Stimulated activated naive B cell treated with anti-CD40 and anti-IgM and Interleukin-4, amounts not matched to agents 10 μg/mL and 1 μg/mL and 100 μg/mL, for 72 hours (primary cell): ENCODE data around the gene ZBTB17.
"Not testable (repeated sequence)": the region's sequence is repeated elsewhere in the genome, so short reads cannot be mapped to it uniquely, and the experiment has no call there.

Experiments
- ATAC-seq, 2 donors: fragments of 150-1000 bp; cut with Tn5 transposase; replicated peaks; 2 replicates each; pipeline ENCODE4 v1.10.0; 2021; ENCODE audit warnings: moderate library complexity in 1 of 2
- DNase-seq: peaks from one replicate; pipeline ENCODE4 v3.0.0; 2021
- H3K27ac Mint-ChIP-seq: one replicate; pipeline ENCODE4 v1.8.0; 2022; ENCODE audit warnings: mild to moderate bottlenecking, mixed read lengths
- H3K27me3 Mint-ChIP-seq, 2 donors: one replicate each; pipeline ENCODE4 v1.8.0; 2022; ENCODE audit warnings: mixed read lengths in 2 of 2
- H3K36me3 Mint-ChIP-seq, 2 donors: one replicate each; pipeline ENCODE4 v1.8.0; 2022; ENCODE audit warnings: mixed read lengths in 2 of 2, mild to moderate bottlenecking in 1 of 2
- H3K4me1 Mint-ChIP-seq, 2 donors: one replicate each; pipeline ENCODE4 v1.8.0; 2022; ENCODE audit warnings: mixed read lengths in 2 of 2, mild to moderate bottlenecking in 1 of 2
- H3K4me3 Mint-ChIP-seq, 2 donors: one replicate each; pipeline ENCODE4 v1.8.0; 2022; ENCODE audit warnings: mild to moderate bottlenecking in 2 of 2, mixed read lengths in 2 of 2, moderate library complexity in 1 of 2
- H3K9me3 Mint-ChIP-seq, 2 donors: one replicate each; pipeline ENCODE4 v1.8.0; 2022; ENCODE audit warnings: mixed read lengths in 2 of 2, mild to moderate bottlenecking in 1 of 2

The ZBTB17 gene

GRCh38 chr1:15985611-15986297 is 9.9 kb upstream of the ZBTB17 start:
- Mint-ChIP-seq H3K27ac (no peak overlapping the region), H3K36me3 (no peaks in the 10 kb centered on the region), H3K4me1 (peaks cover 5 to 10% of the 10 kb centered on the region in 2 donors), H3K9me3 (peaks cover 2 to 6% of the 10 kb centered on the region in 2 donors), H3K27me3 (peaks cover 5 to 17% of the 10 kb centered on the region in 2 donors), H3K4me3 (no peak overlapping the region)
- no peak for ATAC-seq
- no peak for DNase-seq

- no peak for DNase-seq
- no peak overlapping the region for H3K4me3 Mint-ChIP-seq
- no peaks in the 10 kb centered on the region for H3K27me3 Mint-ChIP-seq
- no peaks in the 10 kb centered on the region for H3K36me3 Mint-ChIP-seq
- ATAC-seq = no peak
- no peak overlapping the region for H3K27ac Mint-ChIP-seq
- H3K4me1 Mint-ChIP-seq = peaks cover 0 to 6% of the 10 kb centered on the region in 2 donors
- peaks cover 2 to 6% of the 10 kb centered on the region in 2 donors for H3K9me3 Mint-ChIP-seq
Observed at GRCh38 chr1:15983275-15983674, 7.4 kb upstream of the ZBTB17 start.

- no peak overlapping the region for H3K27ac Mint-ChIP-seq
- H3K36me3 Mint-ChIP-seq = no peaks in the 10 kb centered on the region
- no peaks in the 10 kb centered on the region for H3K27me3 Mint-ChIP-seq
- H3K4me3 Mint-ChIP-seq = no peak overlapping the region
- DNase-seq (no peak), ATAC-seq (no peak)
- H3K9me3 Mint-ChIP-seq = peaks cover 2 to 6% of the 10 kb centered on the region in 2 donors
- H3K4me1 Mint-ChIP-seq = peaks cover 4 to 9% of the 10 kb centered on the region in 2 donors
Observed at GRCh38 chr1:15981679-15982078, 5.8 kb upstream of the ZBTB17 start.

GRCh38 chr1:15977947-15978346 is 2.0 kb upstream of the ZBTB17 start:
- Mint-ChIP-seq H3K36me3 (peaks cover 11 to 17% of the 10 kb centered on the region in 2 donors), H3K4me1 (peaks cover 19 to 37% of the 10 kb centered on the region in 2 donors)
- H3K27ac Mint-ChIP-seq, DNase-seq, H3K4me3 Mint-ChIP-seq, ATAC-seq, H3K27me3 Mint-ChIP-seq, H3K9me3 Mint-ChIP-seq: not testable (repeated sequence)

- Mint-ChIP-seq H3K9me3 (no peaks in the 10 kb centered on the region), H3K36me3 (peaks cover 30 to 35% of the 10 kb centered on the region in 2 donors), H3K4me3 (peak overlapping the region; percentile 92 to 98), H3K27me3 (no peaks in the 10 kb centered on the region), H3K27ac (peak overlapping the region; percentile 98), H3K4me1 (peaks cover 27 to 52% of the 10 kb centered on the region in 2 donors)
- ATAC-seq (peak; percentile 80 to 82), DNase-seq (peak; percentile 86)
Observed at GRCh38 chr1:15975358-15975804, 520 bp downstream of the ZBTB17 start.

GRCh38 chr1:15974855-15975254 is 1.0 kb downstream of the ZBTB17 start:
- H3K4me1 Mint-ChIP-seq = peaks cover 29 to 57% of the 10 kb centered on the region in 2 donors
- peak; percentile 56 to 66 for ATAC-seq

GRCh38 chr1:15973772-15974171 is 2.1 kb downstream of the ZBTB17 start:
- Mint-ChIP-seq H3K9me3 (no peaks in the 10 kb centered on the region), H3K4me1 (peaks cover 31 to 61% of the 10 kb centered on the region in 2 donors), H3K36me3 (peaks cover 42 to 50% of the 10 kb centered on the region in 2 donors), H3K4me3 (peak overlapping the region in 1 of 2 donors; percentile 11), H3K27ac (peak overlapping the region; percentile 44), H3K27me3 (no peaks in the 10 kb centered on the region)
- no peak for ATAC-seq
- no peak for DNase-seq

More at GRCh38 chr1:15974855-15975254, 1.0 kb downstream of the ZBTB17 start:
- H3K27ac Mint-ChIP-seq = peak overlapping the region; percentile 98
- no peaks in the 10 kb centered on the region for H3K27me3 Mint-ChIP-seq
- H3K9me3 Mint-ChIP-seq = no peaks in the 10 kb centered on the region
- H3K4me3 Mint-ChIP-seq = peak overlapping the region; percentile 92 to 98
- peak; percentile 61 for DNase-seq
- peaks cover 35 to 40% of the 10 kb centered on the region in 2 donors for H3K36me3 Mint-ChIP-seq

GRCh38 chr1:15972409-15972808 is 3.5 kb downstream of the ZBTB17 start:
- Mint-ChIP-seq H3K27me3 (no peaks in the 10 kb centered on the region), H3K36me3 (peaks cover 50 to 64% of the 10 kb centered on the region in 2 donors), H3K4me1 (peaks cover 39 to 75% of the 10 kb centered on the region in 2 donors), H3K27ac (peak overlapping the region; percentile 87), H3K9me3 (no peaks in the 10 kb centered on the region), H3K4me3 (no peak overlapping the region)
- DNase-seq (no peak), ATAC-seq (no peak)

GRCh38 chr1:15970911-15971310 is 5.0 kb downstream of the ZBTB17 start:
- H3K4me1 Mint-ChIP-seq = peaks cover 38 to 78% of the 10 kb centered on the region in 2 donors
- H3K9me3 Mint-ChIP-seq = no peaks in the 10 kb centered on the region
- H3K27ac Mint-ChIP-seq = no peak overlapping the region
- DNase-seq (no peak), ATAC-seq (no peak)
- no peak overlapping the region for H3K4me3 Mint-ChIP-seq
- H3K27me3 Mint-ChIP-seq = no peaks in the 10 kb centered on the region
- H3K36me3 Mint-ChIP-seq = peaks cover 54 to 70% of the 10 kb centered on the region in 2 donors

GRCh38 chr1:15969321-15969880 is 6.5 kb downstream of the ZBTB17 start:
- Mint-ChIP-seq H3K27ac (no peak overlapping the region), H3K36me3 (peaks cover 52 to 66% of the 10 kb centered on the region in 2 donors), H3K4me1 (peaks cover 42 to 81% of the 10 kb centered on the region in 2 donors), H3K4me3 (no peak overlapping the region), H3K27me3 (no peaks in the 10 kb centered on the region), H3K9me3 (no peaks in the 10 kb centered on the region)
- ATAC-seq (no peak), DNase-seq (no peak)

GRCh38 chr1:15968172-15968571 is 7.7 kb downstream of the ZBTB17 start:
- Mint-ChIP-seq H3K27ac (peak overlapping the region; percentile 76), H3K4me1 (peaks cover 41 to 83% of the 10 kb centered on the region in 2 donors), H3K4me3 (peak overlapping the region in 1 of 2 donors; percentile 20), H3K27me3 (no peaks in the 10 kb centered on the region), H3K36me3 (peaks cover 48 to 60% of the 10 kb centered on the region in 2 donors), H3K9me3 (no peaks in the 10 kb centered on the region)
- ATAC-seq (no peak), DNase-seq (no peak)

GRCh38 chr1:15966956-15967344 is 9.0 kb downstream of the ZBTB17 start:
- Mint-ChIP-seq H3K9me3 (no peaks in the 10 kb centered on the region), H3K36me3 (peaks cover 36 to 48% of the 10 kb centered on the region in 2 donors), H3K27ac (peak overlapping the region; percentile 89), H3K4me1 (peaks cover 40 to 84% of the 10 kb centered on the region in 2 donors), H3K27me3 (no peaks in the 10 kb centered on the region), H3K4me3 (peak overlapping the region; percentile 6 to 56)
- no peak for DNase-seq
- ATAC-seq = no peak

- Mint-ChIP-seq H3K4me3 (peak overlapping the region; percentile 77), H3K36me3 (peaks cover 39 to 51% of the 10 kb centered on the region in 2 donors), H3K27me3 (no peaks in the 10 kb centered on the region), H3K9me3 (no peaks in the 10 kb centered on the region), H3K27ac (peak overlapping the region; percentile 98), H3K4me1 (peaks cover 44 to 87% of the 10 kb centered on the region in 2 donors)
- ATAC-seq = peak; percentile 83 to 84
- DNase-seq = peak; percentile 94
Observed at GRCh38 chr1:15966081-15966955, 9.6 kb downstream of the ZBTB17 start.

- H3K4me3 Mint-ChIP-seq = peak overlapping the region; percentile 77
- peaks cover 33 to 48% of the 10 kb centered on the region in 2 donors for H3K36me3 Mint-ChIP-seq
- ATAC-seq (peak; percentile 31 to 33), DNase-seq (peak; percentile 54)
- no peaks in the 10 kb centered on the region for H3K9me3 Mint-ChIP-seq
- H3K4me1 Mint-ChIP-seq = peaks cover 48 to 91% of the 10 kb centered on the region in 2 donors
- peak overlapping the region; percentile 98 for H3K27ac Mint-ChIP-seq
- H3K27me3 Mint-ChIP-seq = no peaks in the 10 kb centered on the region
Observed at GRCh38 chr1:15965228-15965767, 10.6 kb downstream of the ZBTB17 start.
